ENCODE results near the gene SH3RF3. TPM values are rescaled to one million over a fixed set of nuclear protein-coding genes. Genes with fewer than 3 reads are reported as not detected.

The SH3RF3 gene
- total RNA-seq, 1 donor from 2014 or later, result 12.3 TPM

- DNase-seq, result no peak
Observed at GRCh38 chr2:109379507-109379906, 250.5 kb downstream of the SH3RF3 start.

GRCh38 chr2:109380502-109381326 is 251.7 kb downstream of the SH3RF3 start:
- DNase-seq, result no peak

- DNase-seq, result no peak
Observed at GRCh38 chr2:109381327-109381820, 252.4 kb downstream of the SH3RF3 start.

GRCh38 chr2:109382226-109382895 is 253.4 kb downstream of the SH3RF3 start:
- no peak for DNase-seq

GRCh38 chr2:109382951-109383350 is 253.9 kb downstream of the SH3RF3 start:
- DNase-seq, result peak; percentile 50

DNA sequence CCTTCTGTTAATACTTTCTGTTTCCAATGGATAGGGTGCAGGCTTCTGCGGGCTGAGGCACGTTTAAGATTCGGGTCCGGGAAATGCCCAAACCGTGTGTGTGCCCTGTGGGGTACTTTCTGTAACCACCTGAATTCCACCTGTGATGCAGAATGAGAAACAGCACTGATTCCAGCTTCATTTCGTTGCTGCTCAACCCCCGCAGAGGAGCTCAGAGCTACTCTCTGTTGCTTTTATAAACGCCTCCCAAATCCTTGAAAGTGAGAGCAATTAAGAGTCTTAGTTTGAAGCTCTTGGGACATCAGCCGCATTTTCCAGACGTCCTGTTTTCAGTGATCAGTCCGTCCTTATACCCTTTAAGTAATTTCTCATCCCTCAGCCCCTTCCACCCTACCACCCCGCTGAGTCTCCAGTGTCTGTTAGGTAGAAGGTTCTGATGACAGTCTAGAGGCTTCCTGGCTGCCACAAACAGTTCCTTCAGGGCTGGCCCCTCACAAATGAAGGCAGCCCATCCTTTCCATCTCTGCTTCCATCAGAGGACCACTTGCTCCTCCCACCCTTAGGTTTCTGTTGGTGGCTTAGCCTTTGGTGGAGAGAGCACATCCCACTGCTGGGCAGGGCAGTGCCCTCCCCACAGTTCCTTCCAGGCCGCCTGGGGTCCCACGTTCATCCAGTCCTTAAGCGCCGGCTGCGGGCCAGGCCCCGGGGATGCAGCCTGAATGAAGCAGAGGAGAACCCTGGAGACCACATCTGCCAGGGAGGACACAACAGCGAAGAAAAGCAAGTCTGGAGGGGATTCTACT is 254.7 kb downstream of the SH3RF3 start:
- DNase-seq, result no peak

GRCh38 chr2:109384308-109385271 is 255.6 kb downstream of the SH3RF3 start:
- no peak for DNase-seq

DNA sequence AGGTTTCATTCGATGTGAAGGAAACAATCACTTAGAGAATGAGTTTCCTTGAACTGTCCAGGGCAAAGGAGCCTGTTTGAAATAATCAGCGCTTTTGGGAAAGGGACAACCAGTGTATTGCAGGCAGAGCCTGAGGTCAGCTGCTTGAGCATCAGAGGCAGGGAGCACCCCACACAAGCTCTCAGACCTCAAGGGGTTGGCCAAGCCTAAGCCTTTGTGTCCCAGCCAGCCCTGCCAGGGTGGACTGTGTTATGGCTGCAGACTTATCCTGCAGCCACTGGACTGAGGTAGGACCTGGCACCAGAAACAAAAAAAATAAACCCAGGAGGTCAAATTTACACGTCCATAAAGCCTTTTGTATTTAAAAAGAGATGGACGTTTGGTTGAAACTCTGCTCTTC is 256.5 kb downstream of the SH3RF3 start:
- DNase-seq, result no peak

DNA sequence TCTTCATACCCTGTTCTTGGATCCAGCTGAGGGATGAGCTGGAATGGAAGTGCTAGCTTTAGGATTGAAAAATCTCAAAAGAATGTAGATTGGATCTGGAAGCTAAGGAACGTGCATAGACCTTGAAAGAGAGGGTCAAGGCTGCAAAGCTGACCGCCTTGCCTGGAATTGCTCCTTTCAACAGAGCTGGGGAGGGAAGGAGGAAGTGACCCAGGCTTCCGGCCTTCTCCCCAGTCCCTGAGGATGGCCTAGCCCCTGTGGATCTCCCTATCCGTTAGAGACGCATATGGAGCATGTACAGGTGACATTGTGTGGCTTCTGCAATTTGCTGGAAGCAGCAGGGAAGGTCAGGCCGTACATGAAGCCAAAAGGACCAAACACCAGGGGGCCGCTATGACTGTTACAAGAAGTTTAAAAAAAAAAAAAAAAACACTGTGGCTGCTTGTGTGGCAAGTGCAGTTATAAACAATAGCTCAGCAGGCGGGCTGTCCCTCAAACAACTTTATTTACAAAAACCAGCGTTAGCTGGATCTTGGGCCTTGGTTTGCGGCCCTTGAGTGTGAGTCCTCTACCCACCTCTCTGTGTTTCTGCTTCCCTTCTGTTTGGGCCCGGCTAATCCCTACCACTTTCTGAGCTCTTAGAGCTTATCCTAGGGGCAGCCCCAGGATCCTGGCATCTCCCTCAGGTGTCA is 257.1 kb downstream of the SH3RF3 start:
- no peak for DNase-seq

DNA sequence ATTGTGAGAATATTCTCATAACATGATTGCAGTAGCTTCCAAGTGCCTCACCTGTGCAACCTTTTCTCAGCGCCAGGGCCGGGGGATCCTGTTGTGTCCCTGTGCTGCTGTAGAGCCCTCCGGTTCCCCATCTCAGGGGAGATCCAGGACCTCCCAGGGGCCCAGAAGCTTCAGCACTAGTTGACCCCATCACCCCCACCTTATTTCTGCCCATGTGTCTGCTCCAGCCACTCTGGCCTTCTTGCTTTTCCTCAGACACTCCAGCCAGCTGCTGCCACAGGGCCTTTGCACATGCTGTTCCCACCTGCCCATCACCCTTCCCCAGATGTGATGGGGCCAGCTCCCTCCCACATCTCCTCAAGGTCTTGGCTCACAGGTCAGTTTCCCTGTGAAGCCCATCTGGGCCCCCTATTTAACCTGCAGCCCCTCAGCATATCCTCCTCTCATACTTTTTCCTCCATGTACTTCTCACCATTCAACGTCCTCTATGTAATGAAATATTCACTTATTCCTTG is 258.3 kb downstream of the SH3RF3 start:
- no peak for DNase-seq

DNA sequence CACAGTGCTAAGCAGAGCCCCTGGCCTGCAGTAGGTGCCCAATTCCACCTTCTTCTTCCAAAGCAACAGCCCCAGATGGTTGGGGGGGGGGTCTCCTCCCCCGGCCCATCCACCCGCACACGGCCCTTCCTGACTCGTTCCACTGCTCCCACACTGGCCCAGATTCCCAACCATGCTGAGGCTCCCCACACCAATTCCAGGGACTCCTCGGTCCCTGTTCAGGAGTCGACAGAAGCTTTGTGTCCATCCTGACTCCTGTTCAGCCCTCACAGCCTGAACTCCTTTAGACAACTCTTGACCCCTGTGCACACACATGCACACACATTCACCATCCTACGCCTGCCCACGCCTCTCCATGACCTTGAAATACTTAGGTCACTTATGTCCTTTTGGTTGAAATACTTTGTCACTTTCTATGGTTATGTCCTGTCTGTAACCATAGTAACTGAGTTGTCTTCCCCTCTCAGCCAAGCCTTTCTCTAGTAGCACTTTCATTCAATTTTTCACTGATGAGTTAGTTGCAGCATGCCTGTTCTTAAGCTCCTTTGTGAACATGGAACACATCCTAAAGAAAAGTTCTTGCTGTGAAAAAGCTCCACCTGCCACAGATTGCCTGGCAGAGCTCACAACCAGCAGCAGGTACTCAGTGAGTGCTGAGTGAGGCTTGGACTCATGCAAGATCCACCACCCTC is 258.9 kb downstream of the SH3RF3 start:
- DNase-seq, result no peak

- no peak for DNase-seq
Observed at GRCh38 chr2:109391243-109391642, 262.2 kb downstream of the SH3RF3 start.

DNA sequence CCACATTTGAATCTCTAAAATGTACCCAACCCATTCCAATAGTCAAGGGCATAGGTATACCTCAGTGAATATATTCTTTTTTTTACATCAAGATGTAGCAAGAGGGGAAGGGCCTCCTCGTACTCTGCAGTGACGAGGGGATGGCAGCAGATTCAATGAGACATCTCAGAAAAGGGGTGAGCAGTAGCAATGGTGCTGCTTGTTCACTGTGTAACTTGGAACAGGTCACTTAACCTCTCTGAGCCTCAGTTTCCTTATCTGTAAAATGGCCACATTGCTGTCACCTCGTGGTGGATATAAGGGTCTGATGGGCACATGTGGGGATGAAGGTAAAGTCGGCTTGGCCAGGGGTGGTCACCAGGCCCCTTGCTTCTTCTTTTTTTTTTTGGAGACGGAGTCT is 263.1 kb downstream of the SH3RF3 start:
- DNase-seq, result no peak

DNA sequence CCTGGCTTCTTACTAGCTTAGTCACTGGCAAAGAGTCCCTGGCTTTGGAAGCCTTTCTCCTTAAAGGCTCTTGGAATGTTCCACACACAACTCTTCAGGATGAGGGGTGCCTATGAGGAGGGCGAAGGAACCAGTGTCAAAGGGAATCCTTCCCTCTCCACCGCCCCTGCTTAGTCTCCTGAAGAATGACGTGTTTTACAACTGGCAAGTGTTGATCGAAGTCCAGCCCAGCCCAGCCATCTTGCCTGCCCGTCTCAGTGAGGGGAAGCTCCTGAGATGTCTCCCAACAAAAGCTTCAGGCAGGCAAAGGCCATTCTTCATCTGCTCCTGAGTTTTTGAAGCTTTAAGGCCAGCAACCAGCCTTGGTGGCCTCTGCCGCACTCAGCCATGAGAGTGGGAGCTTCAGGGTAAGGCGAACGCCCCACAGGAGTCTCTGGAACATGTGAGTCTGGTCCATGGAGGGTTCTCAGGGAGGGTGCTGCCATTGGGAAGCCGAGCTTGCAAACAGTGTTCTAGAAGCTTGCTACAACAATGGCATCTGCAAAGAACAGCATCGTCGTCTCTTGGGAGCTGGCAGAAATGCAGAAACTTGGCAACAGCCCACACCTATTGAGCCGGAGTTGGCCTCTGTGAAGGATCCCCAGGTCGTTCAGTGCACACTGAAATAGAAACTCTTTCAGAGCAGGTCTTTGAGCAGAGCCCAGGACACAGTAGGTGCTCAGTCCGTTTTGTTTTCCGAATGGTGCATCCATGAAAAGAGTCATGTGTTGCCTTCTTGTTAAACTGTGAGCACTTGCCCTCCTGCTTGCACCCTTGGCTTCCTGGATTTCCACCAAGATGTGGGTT is 264.0 kb downstream of the SH3RF3 start:
- DNase-seq, result no peak

DNA sequence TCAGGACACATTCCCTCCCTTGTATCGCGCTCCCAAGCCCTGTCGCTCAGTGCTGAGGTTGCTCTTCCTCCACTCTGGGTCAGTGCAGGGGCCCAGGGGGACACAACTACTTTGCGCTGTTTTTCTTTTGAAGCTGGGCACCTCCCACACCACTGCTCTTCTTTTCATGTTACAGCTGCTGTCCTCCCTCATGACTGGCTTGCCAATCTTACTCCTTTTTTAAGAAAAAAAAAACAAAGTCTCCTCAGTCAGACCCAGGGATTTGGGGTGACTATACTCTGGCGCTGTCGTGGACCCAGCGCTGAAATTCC is 264.6 kb downstream of the SH3RF3 start:
- no peak for DNase-seq

DNA sequence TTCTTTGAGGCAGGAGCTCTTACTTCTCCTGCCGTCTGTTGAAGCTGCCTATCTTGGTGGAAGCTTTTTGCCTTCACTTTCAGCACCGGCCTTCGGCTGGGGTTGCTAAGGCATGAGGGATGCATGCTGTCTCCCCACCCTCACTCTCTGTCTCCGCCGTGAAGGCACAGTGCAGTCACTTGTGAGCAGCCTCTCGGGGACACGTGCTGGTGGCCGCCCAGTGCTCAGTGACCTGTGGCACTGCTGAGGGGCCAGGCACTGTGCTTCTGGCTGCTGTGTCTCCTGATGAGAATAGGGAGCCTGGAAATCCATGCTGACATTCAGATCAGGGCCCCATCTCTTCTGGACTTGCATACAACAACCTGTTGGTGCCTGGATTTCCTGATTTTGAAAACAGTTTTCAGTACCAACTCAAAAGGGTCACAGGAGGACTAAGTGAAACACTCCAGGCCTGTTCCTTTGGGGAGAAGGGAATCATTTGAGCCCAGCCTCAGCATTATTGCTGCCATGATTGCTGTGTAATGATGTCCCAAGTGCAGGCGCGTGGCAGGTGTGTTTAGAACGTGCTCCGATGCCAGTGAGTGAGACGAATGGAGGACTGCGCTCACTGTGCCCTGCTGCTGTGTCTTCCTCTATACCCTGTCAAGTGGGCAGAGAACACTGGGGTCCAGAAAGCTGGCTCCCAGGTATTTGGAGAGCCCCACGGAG is 266.6 kb downstream of the SH3RF3 start:
- DNase-seq, result no peak

- no peak for DNase-seq
Observed at GRCh38 chr2:109396202-109397180, 267.5 kb downstream of the SH3RF3 start.

Data from occipital lobe (tissue), 2 donors.